ENCODE measurements around the gene CYRIA. TPM values are rescaled to one million over a fixed set of nuclear protein-coding genes. Genes with fewer than 3 reads are reported as not detected.

Gene CYRIA
- total RNA-seq, 2 experiments from 2014 or later, result 1.3 TPM

DNA sequence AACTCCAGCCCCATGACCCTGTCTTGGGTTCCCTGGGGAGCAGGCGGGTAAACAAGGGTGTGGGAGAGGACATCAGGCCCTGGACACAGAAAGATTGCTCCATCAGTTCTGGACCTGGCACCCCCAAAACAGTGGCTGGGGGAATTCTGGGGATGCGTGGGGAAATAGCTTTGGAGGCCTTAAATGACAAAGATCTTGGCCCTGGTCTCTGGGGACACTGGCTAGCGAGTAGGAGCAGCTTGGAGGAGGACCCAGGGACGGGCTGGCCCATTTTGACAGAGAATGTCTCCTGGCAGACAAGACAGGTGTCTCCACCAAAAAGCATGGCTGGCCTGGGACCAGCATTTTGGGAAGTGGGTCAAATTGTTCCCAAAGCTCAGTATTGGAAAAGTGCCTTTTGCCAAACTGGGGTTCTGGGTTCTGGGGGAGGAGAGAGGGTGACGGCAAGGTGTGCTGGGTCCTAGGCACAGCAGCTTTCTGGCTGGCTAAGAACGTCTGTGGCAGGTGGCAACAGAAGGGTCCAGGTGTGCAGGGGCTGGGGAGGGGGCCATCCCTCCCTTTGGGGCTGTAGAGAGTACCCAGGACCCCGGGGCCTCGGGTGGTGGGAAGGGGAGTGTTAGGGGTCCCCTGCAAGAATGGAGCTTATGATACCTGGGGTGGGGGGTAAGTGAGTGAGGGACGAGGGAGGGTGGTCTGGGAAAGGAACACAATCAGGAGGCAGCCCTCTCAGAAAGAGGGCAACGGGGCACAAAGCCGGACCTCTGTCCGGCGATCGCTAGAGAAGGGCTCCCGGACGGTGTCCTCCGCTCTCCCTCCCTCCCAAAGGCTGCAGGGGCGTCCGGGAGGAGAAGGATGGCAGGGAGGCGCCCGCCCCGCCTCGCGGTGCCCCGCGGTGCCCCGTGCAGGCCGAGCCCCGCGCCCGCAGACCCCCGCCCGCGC is 556 bp downstream of the CYRIA start:
- Mint-ChIP-seq H3K27ac (no peak overlapping the region), H3K36me3 (ENCODE audit: low read depth) (no peaks in the 10 kb centered on the region), H3K9me3 (no peaks in the 10 kb centered on the region), H3K4me3 (peak overlapping the region; percentile 78), H3K4me1 (ENCODE audit: low read depth) (peaks cover 21% of the 10 kb centered on the region), H3K27me3 (peaks cover 60% of the 10 kb centered on the region)
- DNase-seq, result no peak
- no peak overlapping the region for H3K27ac ChIP-seq (ENCODE audit: low read depth in 1 of 2, low read length in 2 of 2)
- H3K4me1 ChIP-seq (ENCODE audit: insufficient read depth, low read length), result peaks cover 25% of the 10 kb centered on the region
- peak overlapping the region; percentile 54 for H3K4me3 ChIP-seq (ENCODE audit: low read length)
- peaks cover 0 to 8% of the 10 kb centered on the region in 2 experiments for H3K9me3 ChIP-seq (ENCODE audit: control insufficient read depth in 1 of 2, insufficient read depth in 1 of 2, low read length in 2 of 2)
- intact Hi-C loops (cut with DNase I, micrococcal nuclease), result no loop called here
- no peaks in the 10 kb centered on the region for H3K36me3 ChIP-seq (ENCODE audit: insufficient read depth, low read length)
- peaks cover 30 to 31% of the 10 kb centered on the region in 2 experiments for H3K27me3 ChIP-seq (ENCODE audit: control insufficient read depth in 1 of 2, insufficient read depth in 2 of 2, low read length in 2 of 2)
- ChIA-PET CTCF (no interaction called here), POLR2A (interaction anchor here (1.0 kb wide), 1 partner anchor 12 kb away, joined by 3 read pairs; no protein-coding TSS in a partner anchor)
- ATAC-seq (ENCODE audit: poor library complexity), result no peak
- TF ChIP-seq, protein P1, sequence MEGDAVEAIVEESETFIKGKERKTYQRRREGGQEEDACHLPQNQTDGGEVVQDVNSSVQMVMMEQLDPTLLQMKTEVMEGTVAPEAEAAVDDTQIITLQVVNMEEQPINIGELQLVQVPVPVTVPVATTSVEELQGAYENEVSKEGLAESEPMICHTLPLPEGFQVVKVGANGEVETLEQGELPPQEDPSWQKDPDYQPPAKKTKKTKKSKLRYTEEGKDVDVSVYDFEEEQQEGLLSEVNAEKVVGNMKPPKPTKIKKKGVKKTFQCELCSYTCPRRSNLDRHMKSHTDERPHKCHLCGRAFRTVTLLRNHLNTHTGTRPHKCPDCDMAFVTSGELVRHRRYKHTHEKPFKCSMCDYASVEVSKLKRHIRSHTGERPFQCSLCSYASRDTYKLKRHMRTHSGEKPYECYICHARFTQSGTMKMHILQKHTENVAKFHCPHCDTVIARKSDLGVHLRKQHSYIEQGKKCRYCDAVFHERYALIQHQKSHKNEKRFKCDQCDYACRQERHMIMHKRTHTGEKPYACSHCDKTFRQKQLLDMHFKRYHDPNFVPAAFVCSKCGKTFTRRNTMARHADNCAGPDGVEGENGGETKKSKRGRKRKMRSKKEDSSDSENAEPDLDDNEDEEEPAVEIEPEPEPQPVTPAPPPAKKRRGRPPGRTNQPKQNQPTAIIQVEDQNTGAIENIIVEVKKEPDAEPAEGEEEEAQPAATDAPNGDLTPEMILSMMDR (IDR thresholded peaks at IDR 0.05), result no peak

DNA sequence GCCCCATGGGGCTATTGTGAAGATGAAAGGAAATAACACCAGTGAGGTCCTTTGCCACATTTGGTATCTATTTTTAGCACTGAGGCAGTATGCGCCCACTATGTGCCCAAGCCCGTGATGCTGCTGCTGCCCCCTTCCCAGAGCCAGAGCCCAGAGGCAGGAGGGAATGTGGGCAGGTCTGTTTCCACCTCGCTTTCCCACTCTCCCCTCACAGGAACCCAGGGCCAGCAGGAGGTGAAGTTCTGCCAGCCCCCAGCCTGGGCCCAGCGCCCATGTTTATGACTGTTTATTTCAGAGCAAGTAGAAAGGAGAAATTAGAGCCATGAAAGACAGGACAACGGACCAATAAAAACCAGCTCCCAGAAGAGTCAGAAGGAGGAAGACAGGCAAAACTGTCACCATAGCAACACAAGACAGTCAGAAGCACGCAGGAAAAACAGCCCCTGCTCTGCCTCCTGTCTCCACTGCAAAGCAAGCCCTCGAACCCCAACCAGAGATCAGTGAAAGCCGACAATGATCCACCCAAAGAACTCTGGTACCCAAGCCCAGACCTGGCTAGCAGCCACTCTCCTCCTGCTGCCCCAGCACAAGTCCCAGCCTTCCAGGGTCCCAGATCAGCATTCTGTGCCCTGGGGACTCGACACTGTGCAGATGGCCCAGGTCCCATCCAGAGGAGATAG is 1.4 kb downstream of the CYRIA start:
- Histone ChIP-seq H3K9me3 (ENCODE audit: control insufficient read depth in 1 of 2, insufficient read depth in 1 of 2, low read length in 2 of 2) (peaks cover 0 to 8% of the 10 kb centered on the region in 2 experiments), H3K27me3 (ENCODE audit: control insufficient read depth in 1 of 2, insufficient read depth in 2 of 2, low read length in 2 of 2) (peaks cover 30 to 31% of the 10 kb centered on the region in 2 experiments), H3K4me1 (ENCODE audit: insufficient read depth, low read length) (peaks cover 25% of the 10 kb centered on the region), H3K36me3 (ENCODE audit: insufficient read depth, low read length) (no peaks in the 10 kb centered on the region), H3K27ac (ENCODE audit: low read depth in 1 of 2, low read length in 2 of 2) (no peak overlapping the region), H3K4me3 (ENCODE audit: low read length) (peak overlapping the region; percentile 54)
- ATAC-seq (ENCODE audit: poor library complexity), result peak; percentile 13
- peak in 3 of 14 experiments; percentile 49 to 64 (median 61) for DNase-seq
- TF ChIP-seq, protein P1 (IDR thresholded peaks at IDR 0.05), result no peak
- POLR2A ChIA-PET, result interaction anchor here (1.0 kb wide), 1 partner anchor 11 kb away, joined by 3 read pairs; no protein-coding TSS in a partner anchor
- no peak overlapping the region for H3K27ac Mint-ChIP-seq
- CTCF ChIA-PET, result no interaction called here
- intact Hi-C loops (cut with DNase I, micrococcal nuclease), result no loop called here
- peak overlapping the region; percentile 78 for H3K4me3 Mint-ChIP-seq
- H3K27me3 Mint-ChIP-seq, result peaks cover 59% of the 10 kb centered on the region
- H3K9me3 Mint-ChIP-seq, result no peaks in the 10 kb centered on the region
- H3K36me3 Mint-ChIP-seq (ENCODE audit: low read depth), result no peaks in the 10 kb centered on the region
- H3K4me1 Mint-ChIP-seq (ENCODE audit: low read depth), result peaks cover 21% of the 10 kb centered on the region

DNA sequence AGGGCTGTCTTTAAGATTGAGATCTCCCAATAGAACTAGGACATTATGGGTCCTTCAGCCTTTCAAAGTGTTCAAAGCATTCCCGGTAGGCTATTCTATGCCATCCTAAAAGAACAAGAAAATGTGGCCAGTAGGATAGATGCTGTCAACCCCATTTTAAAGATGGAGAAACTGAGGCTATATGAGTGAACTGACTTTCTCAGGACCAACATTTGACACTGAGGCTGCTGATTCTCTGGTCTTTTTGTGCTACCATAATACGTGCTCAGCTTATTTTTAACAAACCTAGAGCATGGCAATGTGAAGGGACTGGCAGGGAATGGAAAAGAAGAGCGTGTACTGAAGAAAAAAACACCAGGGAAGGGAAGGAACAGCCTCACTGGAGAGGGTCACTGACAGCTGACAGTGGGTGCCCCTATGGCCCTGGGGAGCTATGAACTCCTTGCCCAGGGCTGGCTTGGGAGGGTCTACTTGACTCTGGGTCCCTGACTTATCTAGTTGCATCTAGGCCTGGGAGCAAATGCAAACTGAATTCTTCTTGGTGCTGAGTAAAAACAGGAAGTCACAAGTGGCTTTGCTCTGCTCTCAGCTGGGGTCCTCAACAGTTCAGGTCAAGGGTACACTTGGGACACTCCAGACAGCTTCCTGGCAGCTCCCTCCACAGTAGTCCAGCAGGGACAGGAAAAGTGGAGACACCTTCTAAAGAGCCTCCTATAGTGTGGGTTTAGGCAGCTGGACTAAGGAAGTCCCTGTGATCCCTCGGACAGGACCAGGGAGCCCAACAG is 2.3 kb downstream of the CYRIA start:
- ChIA-PET CTCF (no interaction called here), POLR2A (no interaction called here)
- no peak overlapping the region for H3K27ac Mint-ChIP-seq
- Histone ChIP-seq H3K4me1 (ENCODE audit: insufficient read depth, low read length) (peaks cover 25% of the 10 kb centered on the region), H3K9me3 (ENCODE audit: control insufficient read depth in 1 of 2, insufficient read depth in 1 of 2, low read length in 2 of 2) (peaks cover 0 to 8% of the 10 kb centered on the region in 2 experiments), H3K4me3 (ENCODE audit: low read length) (no peak overlapping the region), H3K27ac (ENCODE audit: low read depth in 1 of 2, low read length in 2 of 2) (no peak overlapping the region), H3K36me3 (ENCODE audit: insufficient read depth, low read length) (no peaks in the 10 kb centered on the region), H3K27me3 (ENCODE audit: control insufficient read depth in 1 of 2, insufficient read depth in 2 of 2, low read length in 2 of 2) (peaks cover 30 to 31% of the 10 kb centered on the region in 2 experiments)
- DNase-seq (no peak), ATAC-seq (ENCODE audit: poor library complexity) (no peak)
- TF ChIP-seq, protein P1 (IDR thresholded peaks at IDR 0.05), result no peak
- intact Hi-C loops (cut with DNase I, micrococcal nuclease), result no loop called here
- peaks cover 62% of the 10 kb centered on the region for H3K27me3 Mint-ChIP-seq
- H3K36me3 Mint-ChIP-seq (ENCODE audit: low read depth), result no peaks in the 10 kb centered on the region
- no peaks in the 10 kb centered on the region for H3K9me3 Mint-ChIP-seq
- peaks cover 21% of the 10 kb centered on the region for H3K4me1 Mint-ChIP-seq (ENCODE audit: low read depth)
- no peak overlapping the region for H3K4me3 Mint-ChIP-seq

All from CD4-positive, alpha-beta T cell (primary cell).